ENCODE results near the gene BRPF1.
"Not testable (repeated sequence)": the region's sequence is repeated elsewhere in the genome, so short reads cannot be mapped to it uniquely, and the experiment has no call there.

Gene BRPF1

DNA sequence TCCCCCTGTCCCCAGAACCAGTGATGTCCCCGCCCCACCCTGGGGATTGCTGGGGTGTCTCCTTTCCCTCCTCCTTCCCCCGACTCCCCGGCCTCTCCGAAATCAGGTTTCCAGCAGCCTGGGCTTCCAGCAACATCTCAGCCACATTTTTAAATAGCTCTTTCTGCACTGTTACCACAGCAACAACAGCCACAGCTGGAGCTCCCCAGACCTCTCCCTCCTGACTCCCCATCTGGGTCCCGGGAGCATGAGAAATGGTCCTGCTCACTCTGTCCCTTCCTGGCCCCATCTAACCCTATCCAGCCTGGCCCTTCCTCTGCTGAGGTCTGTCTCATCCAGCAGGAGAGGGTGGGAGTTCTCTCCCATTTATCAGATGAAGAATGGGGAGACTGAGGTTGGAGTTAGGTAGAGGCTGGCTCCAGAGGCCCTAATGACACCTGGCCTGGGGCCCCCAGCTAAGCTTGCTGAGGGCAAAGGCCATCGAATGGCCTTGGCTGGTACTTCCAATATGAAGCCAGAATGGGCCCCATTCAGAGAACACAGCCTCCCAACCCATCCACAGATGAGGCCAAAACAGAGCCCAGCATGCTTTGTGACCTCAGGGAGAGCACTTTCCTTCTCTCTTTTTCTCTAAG lies 36.7 kb downstream of the BRPF1 start:
- DNase-seq (ENCODE audit: low read depth, low spot score) = no peak

DNA sequence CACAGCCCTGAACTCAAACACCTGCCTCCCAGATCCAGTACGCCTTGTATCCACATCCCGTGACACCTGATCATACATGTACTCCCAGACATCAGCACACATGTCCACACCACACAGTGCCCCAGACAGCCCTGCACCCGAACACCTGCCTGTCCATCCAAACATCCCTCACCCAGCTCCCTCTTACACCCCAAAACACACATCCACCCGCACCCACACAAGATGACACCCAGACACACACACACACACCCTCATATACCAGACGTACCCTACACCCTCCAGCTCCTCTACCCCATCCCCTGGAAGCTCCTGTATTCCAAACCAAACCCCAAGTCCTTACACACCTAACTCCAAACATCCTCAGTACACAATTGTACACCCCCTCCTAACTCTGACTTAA lies 37.5 kb downstream of the BRPF1 start:
- DNase-seq (ENCODE audit: low read depth, low spot score) = no peak

GRCh38 chr3:9769426-9770275 lies 38.1 kb downstream of the BRPF1 start, which contains the start of gene CAMK1:
Gene CAMK1, minus strand, starts transcription at chr3:9769947. Its CDS starts 2,198 bp downstream, at chr3:9767749.
- no peak for DNase-seq (ENCODE audit: low read depth, low spot score)

GRCh38 chr3:9770276-9770812 lies 38.8 kb downstream of the BRPF1 start:
- no peak for DNase-seq (ENCODE audit: low read depth, low spot score)

DNA sequence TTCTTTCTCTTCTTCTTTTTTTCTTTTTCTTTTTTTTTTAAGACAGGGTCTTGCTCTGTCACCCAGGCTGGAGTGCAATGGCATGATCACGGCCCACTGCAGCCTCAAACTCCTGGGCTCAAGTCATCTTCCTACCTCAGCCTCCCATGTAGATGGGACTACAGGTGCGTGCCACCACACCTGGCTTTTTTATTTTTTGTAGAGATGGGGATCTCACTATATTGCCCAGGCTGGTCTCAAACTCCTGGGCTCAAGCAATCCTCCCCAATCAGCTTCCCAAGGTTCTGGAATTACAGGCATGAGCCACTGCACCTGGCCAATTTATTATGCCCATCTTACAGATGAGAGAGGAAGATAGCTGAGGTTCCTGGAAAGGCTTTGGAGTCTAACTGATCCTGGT lies 39.5 kb downstream of the BRPF1 start:
- DNase-seq (ENCODE audit: low read depth, low spot score) = not testable (repeated sequence)

DNA sequence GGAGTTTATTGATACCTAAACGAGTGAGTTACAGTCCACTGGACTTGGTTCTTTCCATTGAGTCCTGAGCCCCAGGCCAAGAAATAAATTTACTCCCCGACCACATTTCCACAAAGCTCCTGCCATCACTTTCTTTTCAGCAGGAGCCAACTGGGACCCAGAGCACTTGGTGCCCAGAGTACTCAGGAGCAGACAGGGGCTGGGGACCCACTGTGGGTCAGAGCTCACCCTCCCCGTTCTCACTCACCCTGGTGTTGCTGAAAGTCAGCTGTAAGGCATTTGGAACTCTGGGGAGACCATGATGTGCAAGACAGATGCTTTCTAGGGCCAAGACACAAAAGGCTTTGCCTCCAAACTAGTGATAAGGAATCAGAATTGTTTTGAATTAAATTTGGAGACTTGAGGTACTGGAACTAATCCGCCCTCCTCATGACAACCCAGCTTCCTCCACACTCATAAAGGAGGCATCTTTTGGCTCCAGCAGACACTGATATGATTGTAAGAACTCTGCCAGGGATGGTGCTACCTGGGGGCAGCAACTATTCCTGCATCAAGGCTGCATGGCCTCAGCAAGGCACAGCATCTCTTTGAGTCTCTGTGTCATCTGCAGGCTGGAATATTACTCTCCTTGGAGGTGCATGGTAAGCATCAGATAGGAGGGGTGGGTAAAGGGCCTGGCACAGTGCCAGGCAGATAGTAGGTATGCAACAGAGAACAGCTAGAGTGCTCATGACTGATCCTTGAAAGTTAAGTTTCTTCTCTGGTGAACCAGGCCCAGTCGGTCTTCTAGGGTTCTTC lies 45.6 kb downstream of the BRPF1 start:
- no peak for DNase-seq (ENCODE audit: low read depth, low spot score)

GRCh38 chr3:9777694-9778021 lies 46.1 kb downstream of the BRPF1 start:
- no peak for DNase-seq (ENCODE audit: low read depth, low spot score)

- peak; percentile 37 for DNase-seq (ENCODE audit: low read depth, low spot score)
Measured at GRCh38 chr3:9778143-9779074, 46.9 kb downstream of the BRPF1 start.

DNA sequence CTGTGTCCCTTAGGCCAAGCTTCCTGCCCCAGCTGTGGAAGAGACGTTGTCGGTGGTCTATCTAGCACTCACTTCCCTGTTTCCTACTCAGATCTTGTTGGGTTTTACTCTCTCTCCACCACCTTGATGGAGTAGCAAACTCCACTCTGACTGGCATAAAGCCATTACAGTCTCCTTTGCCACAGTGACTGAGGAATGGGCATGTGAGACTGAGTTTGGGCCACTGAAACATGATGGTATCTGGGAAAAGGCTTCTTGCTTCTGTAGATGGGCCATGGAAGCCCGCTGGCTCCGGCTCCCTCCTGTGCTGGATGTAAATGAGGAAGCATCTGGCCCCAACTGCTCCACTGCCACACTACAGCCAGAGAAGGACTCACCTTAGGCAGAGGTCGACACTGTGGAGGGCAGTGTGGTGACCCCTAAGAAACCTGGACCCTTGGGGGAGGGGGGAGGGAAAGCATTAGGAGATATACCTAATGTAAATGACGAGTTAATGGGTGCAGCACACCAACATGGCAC lies 47.6 kb downstream of the BRPF1 start:
- DNase-seq (ENCODE audit: low read depth, low spot score) = no peak

DNA sequence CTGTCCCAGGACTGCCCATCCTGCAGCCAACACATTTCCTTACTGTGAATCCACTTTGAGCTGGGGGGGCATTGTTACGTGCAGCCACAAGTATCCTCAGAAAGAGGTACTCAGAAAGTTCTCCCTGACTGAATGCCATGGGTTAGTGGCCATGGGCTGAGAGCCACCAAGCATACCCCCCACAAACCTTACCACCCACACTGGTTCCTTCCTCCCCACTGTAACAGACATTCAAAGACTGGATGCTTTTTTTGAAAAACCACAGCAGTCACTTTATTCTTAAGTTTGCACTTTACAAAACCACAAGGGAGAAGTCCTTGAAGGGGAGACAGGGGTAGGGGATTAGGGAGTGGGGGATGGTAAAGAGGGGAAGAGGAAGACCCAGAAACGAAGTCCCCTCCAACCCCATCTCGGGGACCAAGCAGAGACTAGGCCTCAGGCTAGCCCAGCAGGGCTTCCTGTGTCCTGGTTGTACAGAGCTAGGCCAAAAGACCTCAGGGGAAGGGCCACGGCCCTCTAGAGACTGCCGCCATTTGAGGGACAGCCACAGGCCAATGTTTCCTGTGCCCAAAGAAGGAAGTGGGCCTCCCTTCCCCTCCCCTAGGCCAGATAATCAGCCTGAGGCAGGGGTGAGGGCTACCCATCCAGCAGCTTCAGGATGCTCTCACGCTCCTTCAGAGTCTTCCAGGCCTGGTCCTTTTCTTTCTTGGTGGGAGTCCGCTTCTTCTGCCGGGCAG lies 48.4 kb downstream of the BRPF1 start:
- no peak for DNase-seq (ENCODE audit: low read depth, low spot score)

- DNase-seq (ENCODE audit: low read depth, low spot score) = no peak
Measured at GRCh38 chr3:9780458-9780812, 48.9 kb downstream of the BRPF1 start.

DNA sequence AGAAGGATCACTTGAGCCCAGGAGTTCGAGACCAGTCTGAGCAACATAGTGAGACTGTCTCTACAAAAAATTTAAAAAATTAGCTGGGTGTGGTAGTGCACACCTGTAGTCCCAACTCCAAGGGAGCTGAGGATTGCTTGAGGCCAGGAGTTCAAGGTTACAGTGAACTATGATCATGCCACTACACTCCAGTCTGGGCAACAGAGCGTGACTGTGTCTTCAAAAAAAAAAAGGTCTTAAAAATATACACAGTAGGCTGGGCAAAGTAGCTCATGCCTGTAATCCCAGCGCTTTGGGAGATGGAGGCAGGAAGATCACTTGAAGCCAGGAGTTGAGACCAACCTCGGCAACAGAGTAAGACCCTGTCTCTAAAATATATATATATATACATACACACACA lies 49.4 kb downstream of the BRPF1 start:
- DNase-seq (ENCODE audit: low read depth, low spot score) = no peak

GRCh38 chr3:9781551-9781950 lies 50.0 kb downstream of the BRPF1 start:
- no peak for DNase-seq (ENCODE audit: low read depth, low spot score)

DNA sequence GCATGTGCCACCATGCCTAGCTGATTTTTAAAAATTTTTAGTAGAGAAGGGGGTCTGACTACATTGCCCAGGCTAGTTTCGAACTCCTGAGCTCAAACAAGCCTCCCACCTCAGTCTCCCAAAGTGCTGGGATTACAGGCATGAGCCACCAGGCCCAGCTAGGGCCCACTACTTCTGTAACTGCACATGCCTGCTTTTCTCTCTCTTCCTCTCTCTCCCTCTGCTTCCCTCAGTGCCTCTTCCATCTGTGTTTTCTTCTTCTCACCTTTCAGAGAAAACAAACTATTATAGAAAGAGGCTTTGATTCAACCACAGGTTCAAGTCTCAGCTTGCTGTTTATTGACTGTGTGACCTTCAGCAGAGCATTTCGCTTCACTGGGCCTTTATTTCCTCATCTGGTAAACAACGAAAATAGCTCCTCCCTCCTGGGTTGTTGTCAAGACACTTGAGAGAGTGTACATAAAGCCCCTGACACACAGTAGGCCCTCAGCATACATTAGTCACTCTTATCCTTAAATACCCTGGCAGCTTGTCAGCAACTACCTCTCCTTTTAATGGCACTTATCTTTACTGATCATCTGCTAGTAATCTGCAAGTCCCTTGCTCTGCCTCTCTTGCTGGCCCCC lies 50.6 kb downstream of the BRPF1 start:
- DNase-seq (ENCODE audit: low read depth, low spot score) = no peak

- no peak for DNase-seq (ENCODE audit: low read depth, low spot score)
Measured at GRCh38 chr3:9782770-9783169, 51.2 kb downstream of the BRPF1 start.

DNA sequence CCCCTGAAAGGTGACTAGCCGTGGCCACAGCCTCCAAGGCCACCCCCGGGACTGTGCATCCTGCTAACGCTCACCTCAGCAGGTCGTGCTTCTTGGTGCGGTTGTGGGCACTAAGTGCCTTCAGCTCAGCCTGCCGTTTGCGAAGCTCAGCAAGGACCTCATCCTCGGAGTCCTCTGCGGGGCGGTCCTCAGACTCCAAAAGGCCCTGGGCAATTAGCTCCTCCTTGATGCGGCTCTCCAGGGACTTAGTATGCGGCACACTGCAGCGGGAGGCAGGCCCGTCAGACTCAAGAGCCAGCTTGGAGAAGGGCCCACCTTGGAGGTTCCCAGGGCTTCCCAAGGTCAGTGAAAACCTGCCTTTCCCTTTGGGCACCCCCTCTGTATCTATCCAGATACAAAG lies 52.4 kb downstream of the BRPF1 start:
- DNase-seq (ENCODE audit: low read depth, low spot score) = no peak

- DNase-seq (ENCODE audit: low read depth, low spot score) = no peak
Measured at GRCh38 chr3:9784965-9785364, 53.4 kb downstream of the BRPF1 start.

- no peak for DNase-seq (ENCODE audit: low read depth, low spot score)
Measured at GRCh38 chr3:9785602-9786001, 54.1 kb downstream of the BRPF1 start.

- DNase-seq (ENCODE audit: low read depth, low spot score) = no peak
Measured at GRCh38 chr3:9786209-9786739, 54.7 kb downstream of the BRPF1 start.

Data from activated naive CD8-positive, alpha-beta T cell treated with anti-CD3 and anti-CD28 coated beads, Interleukin-2, amount 50 U/mL, for 16 hours (primary cell).